Aorta (tissue), 5 donors: ENCODE results near the gene OR10H1. TPM values are rescaled to one million over a fixed set of nuclear protein-coding genes. Genes with fewer than 3 reads are reported as not detected.
"Not testable (repeated sequence)": the region's sequence is repeated elsewhere in the genome, so short reads cannot be mapped to it uniquely, and the experiment has no call there.

Experiments used
- ATAC-seq: fragments of 200-7000 bp; cut with Tn5 transposase; one replicate; pipeline ENCODE4 v1.9.1; 2022; ENCODE audit warnings: moderate library complexity; ENCODE audit not compliant: low FRiP score
- DNase-seq, 2 donors: peaks; one replicate each; pipeline ENCODE4 v3.0.0-alpha.2; 2020
- H3K27ac ChIP-seq, 2 donors: one replicate each; pipeline ENCODE4 v1.5.1; 2013; ENCODE audit warnings: low read length in 2 of 2, mild to moderate bottlenecking in 2 of 2, moderate library complexity in 2 of 2, control low read depth in 1 of 2, inconsistent platforms in 1 of 2, low read depth in 1 of 2
- H3K27me3 ChIP-seq, 2 donors: one replicate each; pipeline ENCODE4 v1.6.1; 2013; ENCODE audit warnings: control low read depth in 1 of 2, low read length in 1 of 2, mild to moderate bottlenecking in 1 of 2, moderate library complexity in 1 of 2; ENCODE audit not compliant: insufficient read depth in 2 of 2, control insufficient read depth in 1 of 2
- H3K36me3 ChIP-seq, 2 donors: one replicate each; pipeline ENCODE4 v1.6.1; 2013; ENCODE audit warnings: control low read depth in 1 of 2, low read length in 1 of 2, mild to moderate bottlenecking in 1 of 2; ENCODE audit not compliant: insufficient read depth in 2 of 2, control insufficient read depth in 1 of 2
- H3K4me1 ChIP-seq, 2 donors: one replicate each; pipeline ENCODE4 v1.6.1; 2013; ENCODE audit warnings: low read length in 2 of 2, control low read depth in 1 of 2, mild to moderate bottlenecking in 1 of 2, moderate library complexity in 1 of 2; ENCODE audit not compliant: insufficient read depth in 2 of 2, control insufficient read depth in 1 of 2
- H3K4me3 ChIP-seq, 2 donors: one replicate each; pipeline ENCODE4 v1.5.1; 2013; ENCODE audit warnings: low read length in 2 of 2, control low read depth in 1 of 2, mild to moderate bottlenecking in 1 of 2
- H3K9me3 ChIP-seq: one replicate; pipeline ENCODE4 v1.6.1; 2013; ENCODE audit warnings: mild to moderate bottlenecking, low read length; ENCODE audit not compliant: control insufficient read depth
- WGBS, 2 donors: extraction: QIAGEN DNeasy Blood & Tissue Kit; methylation state at CpG; one replicate each; pipeline ENCODE4 v1.1.7; 2013; 5-methylcytosine and 5-hydroxymethylcytosine counted together
- intact Hi-C, 2 donors: fragments of 100-400 bp; cut with DNase I; formaldehyde crosslinking; loops; one replicate each; pipeline versions ENCODE4 v1.14.2 to v1.15.0; 2022
- polyA plus RNA-seq, 2 donors: library from polyadenylated mRNA; stranded (reverse); fragments of 200-250 nt; gene quantifications; one replicate each; pipeline ENCODE4 v1.2.3, GENCODE V29; 2013
- total RNA-seq, 2 donors: library from RNA; stranded (reverse); fragmentation: NEBNext Ultra II Directional; extraction: Animal tissue kit (Norgen Biotek cat#: 25700); gene quantifications; one replicate each; pipeline ENCODE4 v1.2.1, GENCODE V29; 2021
- donor health status: healthy with polysubstance abuse.
- donor health status: Bipolar disorder and iron deficiency.
- donor health status: DM: no; HTN: no; CAD: no.
- donor health status: DM: no; HTN: no; CAD: no.
- donor health status: DM: yes; HTN: yes; CAD: no.

Gene OR10H1
- total and polyA plus RNA-seq, 4 donors, result 0.10 TPM; not detected in 3

GRCh38 chr19:15781661-15782060 lies 33.8 kb downstream of the OR10H1 start:
- Histone ChIP-seq H3K4me1 (no peaks in the 10 kb centered on the region), H3K27ac (no peak overlapping the region), H3K4me3 (no peak overlapping the region), H3K9me3 (no peaks in the 10 kb centered on the region), H3K27me3 (no peaks in the 10 kb centered on the region), H3K36me3 (no peaks in the 10 kb centered on the region)
- no peak for DNase-seq
- 78 to 85% methylated on average over 5 of the region's 5 CpGs for WGBS, 2 donors
- ATAC-seq, result no peak
- intact Hi-C loops, result no loop called here

GRCh38 chr19:15780610-15781418 lies 34.6 kb downstream of the OR10H1 start:
- Histone ChIP-seq H3K27me3 (no peaks in the 10 kb centered on the region), H3K27ac (peak overlapping the region in 1 of 2 donors; percentile 49), H3K36me3 (no peaks in the 10 kb centered on the region), H3K4me3 (no peak overlapping the region), H3K4me1 (no peaks in the 10 kb centered on the region), H3K9me3 (no peaks in the 10 kb centered on the region)
- intact Hi-C loops, result no loop called here
- 90 to 91% methylated on average over 7 of the region's 7 CpGs for WGBS, 2 donors
- DNase-seq (no peak), ATAC-seq (peak; percentile 16)

DNA sequence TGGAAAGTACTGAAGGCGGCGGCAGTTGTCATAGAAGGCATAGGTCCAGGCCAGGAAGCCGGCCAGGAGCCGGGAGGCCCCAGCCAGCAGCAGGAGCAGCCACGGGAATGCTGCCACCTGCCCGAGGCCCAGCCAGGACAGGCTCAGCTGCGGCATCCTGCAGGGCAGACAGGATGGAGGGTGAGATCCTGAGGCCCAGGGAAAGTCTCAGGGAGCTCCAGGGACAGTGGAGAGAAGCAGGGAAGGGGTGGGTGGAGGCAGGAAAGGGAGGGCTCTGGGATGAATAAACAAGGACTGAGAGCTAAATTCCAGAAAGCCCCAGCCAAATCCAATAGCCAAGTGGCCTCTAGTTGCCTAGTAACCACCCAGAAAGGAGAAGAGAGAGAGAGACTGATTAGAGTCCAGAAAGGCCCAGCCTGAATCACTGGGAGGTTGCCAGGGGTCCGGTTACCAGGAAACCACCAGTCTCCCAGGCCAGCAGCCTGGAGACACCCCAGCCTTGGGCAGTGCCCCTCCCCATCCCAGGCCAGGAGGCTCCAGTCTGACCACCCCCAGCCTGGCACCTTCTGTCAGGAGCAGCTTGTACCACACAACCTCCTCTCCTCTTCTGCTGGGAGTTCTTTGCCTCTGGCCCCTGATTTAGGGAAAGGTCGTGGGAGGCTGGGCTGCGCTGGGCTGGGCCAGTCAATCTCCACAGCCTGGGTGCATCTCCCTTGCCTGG lies 35.5 kb downstream of the OR10H1 start:
- H3K27me3 ChIP-seq, result no peaks in the 10 kb centered on the region
- intact Hi-C loops, result no loop called here
- ATAC-seq (peak; percentile 93), DNase-seq (peak; percentile 89 to 92)
- H3K4me1 ChIP-seq, result no peaks in the 10 kb centered on the region
- H3K4me3 ChIP-seq, result no peak overlapping the region
- H3K9me3 ChIP-seq, result no peaks in the 10 kb centered on the region
- peak overlapping the region in 1 of 2 donors; percentile 49 for H3K27ac ChIP-seq
- no peaks in the 10 kb centered on the region for H3K36me3 ChIP-seq
- WGBS, 2 donors, result 4 to 7% methylated on average over 8 to 10 of the region's 10 CpGs

DNA sequence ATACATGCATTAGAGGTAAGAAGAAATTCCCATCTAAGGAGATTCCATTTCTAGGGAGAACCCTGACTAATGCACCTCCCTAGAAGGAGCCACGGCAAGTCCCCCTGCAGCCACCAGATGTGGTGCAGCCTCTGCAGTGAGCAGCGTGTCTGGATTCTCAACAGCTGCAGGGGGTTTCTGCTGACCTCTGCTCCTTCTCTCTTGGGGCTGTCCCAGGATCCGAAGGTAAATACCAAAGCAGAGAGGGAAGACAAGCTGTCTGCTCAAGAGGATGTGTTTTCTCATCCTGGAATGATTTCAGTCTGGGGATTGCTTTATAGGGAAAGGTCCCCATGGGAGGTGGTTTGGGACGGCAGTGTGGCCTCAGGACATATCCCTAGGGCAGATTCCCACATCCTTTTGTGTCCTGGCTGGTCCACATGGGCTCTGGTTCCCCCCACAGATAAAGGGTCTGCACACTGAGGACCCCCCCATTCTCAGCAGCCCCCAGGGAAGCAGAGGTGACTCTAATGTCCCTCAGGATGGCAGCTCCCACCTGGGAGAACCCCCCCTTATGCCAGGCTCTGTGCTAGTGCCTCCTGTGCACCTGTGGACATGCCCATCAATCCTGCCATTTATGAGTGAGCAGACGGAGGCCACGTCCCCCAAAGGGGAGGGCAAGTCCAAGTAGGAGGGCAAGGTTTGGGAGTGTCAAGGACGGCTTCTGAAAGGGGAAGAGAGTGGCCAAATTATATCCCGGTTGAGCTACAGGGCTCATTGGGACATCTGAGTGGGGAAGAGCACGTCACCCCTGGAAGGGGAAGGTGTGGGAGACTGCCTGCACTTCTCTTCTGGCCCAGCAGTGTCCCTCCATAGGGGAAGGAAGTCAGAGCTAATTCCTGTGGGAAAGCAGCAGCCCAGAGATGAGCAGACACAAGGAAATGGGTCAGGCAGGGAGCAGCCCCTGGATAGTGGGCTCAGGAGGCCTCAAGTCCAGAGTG lies 38.2 kb downstream of the OR10H1 start:
- Histone ChIP-seq H3K9me3 (no peaks in the 10 kb centered on the region), H3K4me1 (no peaks in the 10 kb centered on the region), H3K36me3 (no peaks in the 10 kb centered on the region), H3K27me3 (no peaks in the 10 kb centered on the region), H3K4me3 (no peak overlapping the region), H3K27ac (no peak overlapping the region)
- DNase-seq, result no peak
- no peak for ATAC-seq
- intact Hi-C loops, result no loop called here
- 48 to 67% methylated on average over 9 of the region's 9 CpGs for WGBS, 2 donors

DNA sequence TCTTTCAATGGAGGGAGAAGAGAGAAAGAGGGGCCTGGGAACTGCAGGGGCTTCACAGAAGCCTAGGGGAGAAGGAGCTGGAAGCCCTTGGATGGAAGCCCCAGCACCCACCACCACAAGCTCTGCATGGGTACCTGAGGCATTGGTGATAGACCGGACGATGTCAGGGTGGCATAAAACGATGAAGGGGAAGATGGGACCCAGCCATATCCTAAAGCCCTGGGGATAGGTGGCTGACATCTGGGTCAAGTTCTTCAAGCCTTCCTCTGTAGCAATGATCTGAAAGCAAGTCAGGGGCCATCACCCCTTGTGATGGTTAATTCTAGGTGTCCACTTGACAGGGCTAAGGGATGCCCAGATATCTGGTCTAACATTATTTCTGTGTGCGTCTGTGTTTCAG lies 39.2 kb downstream of the OR10H1 start:
- H3K4me1 ChIP-seq, result no peaks in the 10 kb centered on the region
- WGBS, 2 donors, result 83 to 89% methylated on average over 4 of the region's 4 CpGs
- DNase-seq, result no peak

DNA sequence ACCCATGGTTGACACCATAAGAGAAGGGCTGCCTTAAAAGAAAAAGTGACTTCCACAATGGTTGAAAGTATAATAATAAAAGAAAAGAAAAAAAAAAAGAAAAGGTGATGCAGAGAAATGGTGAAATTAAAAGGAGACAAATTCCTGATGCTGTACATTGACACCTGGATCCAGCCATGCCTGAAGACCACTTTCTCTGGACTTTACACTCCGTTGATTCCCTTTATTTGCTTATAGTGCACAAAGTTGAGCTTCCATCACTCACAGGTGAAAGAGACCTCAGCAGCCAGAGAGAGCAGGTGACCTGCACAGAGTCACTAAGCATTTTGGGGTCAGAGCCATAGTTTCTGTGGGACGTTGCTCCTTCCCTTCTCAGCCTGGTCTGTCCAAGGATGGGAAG lies 40.2 kb downstream of the OR10H1 start:
- no peaks in the 10 kb centered on the region for H3K36me3 ChIP-seq
- intact Hi-C loops, result no loop called here
- DNase-seq, result no peak
- no peak overlapping the region for H3K4me3 ChIP-seq
- H3K4me1 ChIP-seq, result no peaks in the 10 kb centered on the region
- no peaks in the 10 kb centered on the region for H3K27me3 ChIP-seq
- no peaks in the 10 kb centered on the region for H3K9me3 ChIP-seq
- H3K27ac ChIP-seq, result no peak overlapping the region
- ATAC-seq, result no peak
- 56 to 58% methylated on average over 2 of the region's 2 CpGs for WGBS, 2 donors

More for the DNA sequence above, 39.2 kb downstream of the OR10H1 start:
- no peak overlapping the region for H3K4me3 ChIP-seq
- H3K36me3 ChIP-seq, result no peaks in the 10 kb centered on the region
- no peak for ATAC-seq
- H3K27me3 ChIP-seq, result no peaks in the 10 kb centered on the region
- intact Hi-C loops, result no loop called here
- H3K27ac ChIP-seq, result no peak overlapping the region
- H3K9me3 ChIP-seq, result no peaks in the 10 kb centered on the region

GRCh38 chr19:15774159-15774558 lies 41.3 kb downstream of the OR10H1 start:
- 68 to 73% methylated on average over 3 of the region's 3 CpGs for WGBS, 2 donors

GRCh38 chr19:15769586-15769985 lies 45.9 kb downstream of the OR10H1 start:
- intact Hi-C loops, result no loop called here
- DNase-seq (no peak), ATAC-seq (no peak)
- no peaks in the 10 kb centered on the region for H3K27me3 ChIP-seq
- no peak overlapping the region for H3K27ac ChIP-seq
- H3K36me3 ChIP-seq, result no peaks in the 10 kb centered on the region
- no peak overlapping the region for H3K4me3 ChIP-seq
- H3K9me3 ChIP-seq, result peaks cover 6% of the 10 kb centered on the region
- WGBS, 2 donors, result 28% methylated on average over 6 of the region's 6 CpGs
- no peaks in the 10 kb centered on the region for H3K4me1 ChIP-seq

More at GRCh38 chr19:15774159-15774558, 41.3 kb downstream of the OR10H1 start:
- intact Hi-C loops, ATAC-seq, H3K36me3 ChIP-seq, H3K27ac ChIP-seq, H3K4me1 ChIP-seq, H3K27me3 ChIP-seq, H3K4me3 ChIP-seq, H3K9me3 ChIP-seq, DNase-seq: not testable (repeated sequence)
